ENCODE data around the gene CGB7.
"Not testable (repeated sequence)": the region's sequence is repeated elsewhere in the genome, so short reads cannot be mapped to it uniquely, and the experiment has no call there.

CGB7 gene

DNA sequence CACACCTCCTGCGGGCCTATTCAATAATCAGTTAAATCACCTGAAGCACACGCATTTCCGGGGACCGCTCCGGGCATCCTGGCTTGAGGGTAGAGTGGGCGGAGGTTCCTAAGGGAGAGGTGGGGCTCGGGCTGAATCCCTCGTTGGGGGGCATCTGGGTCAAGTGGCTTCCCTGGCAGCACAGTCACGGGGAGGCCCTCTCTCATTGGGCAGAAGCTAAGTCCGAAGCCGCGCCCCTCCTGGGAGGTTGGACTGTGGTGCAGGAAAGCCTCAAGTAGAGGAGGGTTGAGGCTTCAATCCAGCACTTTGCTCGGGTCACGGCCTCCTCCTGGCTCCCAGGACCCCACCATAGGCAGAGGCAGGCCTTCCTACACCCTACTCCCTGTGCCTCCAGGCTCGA is 14.0 kb downstream of the CGB7 start, which contains the start of gene CGB5:
Gene CGB5 (plus strand): TSS at position 301 of the 400 bp plus-strand sequence. CDS start 362 bp downstream, outside the sequence.
- not testable (repeated sequence) for H3K4me3 Mint-ChIP-seq; H3K4me1 Mint-ChIP-seq (ENCODE audit: low read depth in 2 of 2); H3K27ac Mint-ChIP-seq; H3K27me3 Mint-ChIP-seq; DNase-seq; H3K9me3 Mint-ChIP-seq; ATAC-seq (replicated peaks); H3K36me3 Mint-ChIP-seq (ENCODE audit: insufficient read depth)

DNA sequence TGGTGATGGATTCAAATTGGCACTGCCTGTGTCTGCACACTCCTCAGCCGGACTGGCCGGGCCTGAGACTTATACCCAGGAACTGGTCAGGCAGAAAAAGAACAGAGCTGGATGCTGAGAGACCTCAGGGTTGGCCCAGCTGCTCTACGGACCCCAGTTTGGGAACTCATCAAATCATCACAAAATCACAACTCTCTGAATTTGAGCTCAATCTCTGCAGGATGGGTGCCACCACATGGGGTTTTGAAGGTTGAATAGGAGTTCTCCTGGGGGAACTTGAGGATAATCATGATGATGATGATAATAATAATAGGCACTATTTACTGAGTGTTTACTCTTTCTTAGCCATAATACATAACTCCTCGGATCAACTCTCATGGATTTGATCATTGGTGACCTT is 14.9 kb downstream of the CGB7 start:
- not testable (repeated sequence) for H3K27me3 Mint-ChIP-seq; H3K27ac Mint-ChIP-seq; ATAC-seq (replicated peaks); H3K36me3 Mint-ChIP-seq (ENCODE audit: insufficient read depth); H3K4me1 Mint-ChIP-seq (ENCODE audit: low read depth in 2 of 2); DNase-seq; H3K9me3 Mint-ChIP-seq; H3K4me3 Mint-ChIP-seq

DNA sequence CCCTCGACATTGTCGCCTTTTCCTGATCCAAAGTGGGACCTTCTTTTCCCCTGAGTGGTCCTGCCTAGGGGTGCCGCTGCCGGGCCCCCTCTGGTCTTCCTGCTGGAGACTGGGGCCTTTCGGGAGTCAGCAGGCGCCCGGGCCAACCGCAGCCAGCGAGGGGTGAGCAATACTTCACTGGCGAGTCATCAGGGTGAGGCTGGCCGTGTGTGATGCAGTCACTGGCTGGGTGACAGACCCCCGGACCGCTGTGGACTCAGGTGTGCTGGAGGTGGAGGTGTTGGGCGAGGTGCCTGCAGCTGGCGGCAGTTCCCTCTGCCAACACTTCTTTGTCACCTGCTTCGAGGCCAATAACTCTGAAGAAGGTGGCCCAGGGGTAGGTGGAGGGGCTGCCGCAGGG is 15.4 kb downstream of the CGB7 start:
- no peaks in the 10 kb centered on the region for H3K36me3 Mint-ChIP-seq (ENCODE audit: insufficient read depth)
- no peaks in the 10 kb centered on the region for H3K9me3 Mint-ChIP-seq
- DNase-seq (no peak), ATAC-seq (replicated peaks) (no peak)
- no peaks in the 10 kb centered on the region for H3K4me1 Mint-ChIP-seq (ENCODE audit: low read depth in 2 of 2)
- H3K27ac Mint-ChIP-seq = no peak overlapping the region
- peaks cover 0 to 4% of the 10 kb centered on the region in 2 donors for H3K27me3 Mint-ChIP-seq
- no peak overlapping the region for H3K4me3 Mint-ChIP-seq

DNA sequence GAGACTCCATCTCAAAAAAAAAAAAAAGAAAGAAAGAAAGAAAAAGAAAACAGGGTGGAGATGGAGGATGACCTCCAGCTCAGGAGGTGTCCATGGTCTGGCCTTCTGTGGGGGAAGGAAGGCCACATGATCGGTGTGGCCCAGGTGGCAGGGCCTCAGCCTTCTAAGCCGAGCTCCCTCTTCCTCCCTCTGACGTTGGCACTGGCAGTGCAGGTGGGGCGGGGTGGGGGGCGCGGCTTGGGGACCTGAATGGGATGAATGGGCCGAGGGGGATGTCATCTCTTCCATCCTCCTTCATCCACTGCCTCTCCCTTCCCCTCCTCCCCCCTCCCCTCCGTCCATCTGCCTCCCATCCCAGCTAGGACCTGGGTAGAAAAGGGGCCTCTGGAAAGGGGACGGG is 17.8 kb downstream of the CGB7 start:
- H3K27me3 Mint-ChIP-seq; H3K36me3 Mint-ChIP-seq (ENCODE audit: insufficient read depth); ATAC-seq (replicated peaks); H3K9me3 Mint-ChIP-seq; H3K4me3 Mint-ChIP-seq; H3K4me1 Mint-ChIP-seq (ENCODE audit: low read depth in 2 of 2); DNase-seq; H3K27ac Mint-ChIP-seq: not testable (repeated sequence)

DNA sequence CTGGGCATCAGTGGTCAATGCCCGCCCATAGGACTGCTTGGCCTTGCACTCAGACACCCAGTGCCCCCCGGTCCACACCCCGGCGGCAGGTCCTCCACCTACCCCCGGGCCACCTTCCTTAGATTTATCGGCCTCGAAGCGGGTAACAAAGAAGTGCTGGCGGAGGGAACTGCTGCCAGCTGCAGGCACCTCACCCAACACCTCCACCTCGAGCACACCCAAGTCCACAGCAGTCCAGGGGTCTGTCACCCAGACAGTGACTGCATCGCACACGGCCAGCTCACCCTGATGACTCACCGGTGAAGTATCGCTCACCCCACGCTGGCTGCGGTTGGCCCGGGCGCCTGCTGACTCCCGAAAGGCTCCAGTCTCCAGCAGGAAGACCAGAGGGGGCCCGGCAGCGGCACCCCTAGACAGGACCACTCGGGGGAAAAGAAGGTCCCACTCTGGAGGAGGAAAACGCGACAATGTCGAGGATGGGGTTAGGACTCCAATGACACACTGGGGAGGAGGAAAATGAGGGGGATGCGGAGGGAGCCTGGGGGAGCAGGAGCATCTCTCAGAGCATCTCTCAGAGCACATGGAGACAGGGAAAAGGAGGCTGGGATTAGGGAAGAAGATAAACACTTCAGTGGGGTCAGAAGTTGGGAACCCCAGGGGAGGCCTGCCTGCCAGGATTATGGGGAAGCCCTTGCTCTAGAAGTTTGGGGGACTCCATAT is 18.8 kb downstream of the CGB7 start:
- H3K27ac Mint-ChIP-seq; ATAC-seq (replicated peaks); H3K4me3 Mint-ChIP-seq; DNase-seq; H3K27me3 Mint-ChIP-seq; H3K9me3 Mint-ChIP-seq; H3K36me3 Mint-ChIP-seq (ENCODE audit: insufficient read depth); H3K4me1 Mint-ChIP-seq (ENCODE audit: low read depth in 2 of 2): not testable (repeated sequence)

DNA sequence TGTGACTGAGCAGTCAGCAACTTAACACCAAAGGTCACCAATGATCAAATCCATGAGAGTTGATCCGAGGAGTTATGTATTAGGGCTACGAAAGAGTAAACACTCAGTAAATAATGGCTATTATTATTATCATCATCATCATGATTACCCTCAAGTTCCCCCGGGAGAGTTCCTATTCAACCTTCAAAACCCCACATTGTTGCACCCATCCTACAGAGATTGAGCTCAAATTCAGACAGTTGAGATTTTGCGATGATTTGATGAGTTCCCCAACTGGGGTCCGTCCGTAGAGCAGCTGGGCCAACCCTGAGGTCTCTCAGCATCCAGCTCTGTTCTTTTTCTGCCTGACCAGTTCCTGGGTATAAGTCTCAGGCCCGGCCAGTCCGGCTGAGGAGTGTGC is 19.4 kb downstream of the CGB7 start:
- not testable (repeated sequence) for H3K9me3 Mint-ChIP-seq; H3K4me1 Mint-ChIP-seq (ENCODE audit: low read depth in 2 of 2); DNase-seq; ATAC-seq (replicated peaks); H3K27ac Mint-ChIP-seq; H3K4me3 Mint-ChIP-seq; H3K36me3 Mint-ChIP-seq (ENCODE audit: insufficient read depth); H3K27me3 Mint-ChIP-seq

DNA sequence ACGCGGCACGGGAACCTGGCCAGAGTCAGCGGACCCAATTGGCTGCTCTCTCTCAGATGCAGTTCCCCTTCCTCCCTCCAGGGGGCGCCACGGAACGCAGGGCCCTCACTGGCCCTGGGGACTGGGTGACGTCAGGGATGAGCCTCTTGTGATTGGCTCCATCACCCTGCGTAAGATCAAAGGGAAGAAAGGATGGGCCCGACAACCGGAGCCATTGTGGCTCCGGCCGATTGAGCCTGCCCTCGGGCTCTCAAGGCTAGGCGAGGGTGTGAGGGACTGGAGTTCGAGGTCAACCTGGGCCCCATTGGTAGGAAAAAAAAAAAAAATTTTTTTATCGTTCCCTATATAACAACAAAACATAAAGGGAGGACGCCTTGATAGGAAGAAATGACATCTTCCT is 20.7 kb downstream of the CGB7 start, which contains the start of gene CGB1:
Gene CGB1 (minus strand): TSS at position 81 of the 400 bp plus-strand sequence. CDS start 184 bp downstream, outside the sequence.
- not testable (repeated sequence) for DNase-seq; H3K36me3 Mint-ChIP-seq (ENCODE audit: insufficient read depth); H3K4me1 Mint-ChIP-seq (ENCODE audit: low read depth in 2 of 2); ATAC-seq (replicated peaks); H3K27ac Mint-ChIP-seq; H3K4me3 Mint-ChIP-seq; H3K9me3 Mint-ChIP-seq; H3K27me3 Mint-ChIP-seq

DNA sequence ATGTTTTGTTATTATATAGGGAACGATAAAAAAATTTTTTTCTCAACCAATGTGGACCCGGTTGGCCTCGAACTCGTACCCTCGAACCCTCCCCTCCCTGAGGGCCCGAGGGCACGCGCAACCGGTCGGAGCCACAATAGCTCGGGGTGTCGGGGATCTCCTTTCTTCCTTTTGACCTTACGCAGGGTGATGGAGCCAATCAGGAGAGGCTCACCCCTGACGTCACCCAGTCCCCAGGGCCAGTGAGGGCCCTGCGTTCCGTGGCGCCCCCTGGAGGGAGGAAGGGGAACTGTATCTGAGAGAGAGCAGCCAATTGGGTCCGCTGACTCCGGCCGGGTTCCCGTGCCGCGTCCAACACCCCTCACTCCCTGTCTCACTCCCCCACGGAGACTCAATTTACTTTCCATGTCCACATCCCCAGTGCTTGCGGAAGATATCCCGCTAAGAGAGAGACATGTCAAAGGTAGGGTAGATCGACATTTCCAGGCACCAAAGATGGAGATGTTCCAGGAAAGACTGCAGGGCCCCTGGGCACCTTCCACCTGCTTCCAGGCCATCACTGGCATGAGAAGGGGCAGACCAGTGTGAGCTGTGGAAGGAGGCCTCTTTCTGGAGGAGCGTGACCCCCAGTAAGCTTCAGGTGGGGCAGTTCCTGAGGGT is 25.8 kb downstream of the CGB7 start, which contains the start of gene CGB2:
Gene CGB2 (plus strand): TSS at position 249 of the 660 bp plus-strand sequence. CDS start 206 bp downstream, at position 455.
- H3K9me3 Mint-ChIP-seq; H3K27ac Mint-ChIP-seq; H3K4me1 Mint-ChIP-seq (ENCODE audit: low read depth in 2 of 2); H3K4me3 Mint-ChIP-seq: not testable (repeated sequence)
- ATAC-seq (replicated peaks) (peak; percentile 70), DNase-seq (peak; percentile 25 to 38 (median 35))
- peaks cover 0 to 18% of the 10 kb centered on the region in 2 donors for H3K27me3 Mint-ChIP-seq
- H3K36me3 Mint-ChIP-seq (ENCODE audit: insufficient read depth) = peaks cover 11% of the 10 kb centered on the region

DNA sequence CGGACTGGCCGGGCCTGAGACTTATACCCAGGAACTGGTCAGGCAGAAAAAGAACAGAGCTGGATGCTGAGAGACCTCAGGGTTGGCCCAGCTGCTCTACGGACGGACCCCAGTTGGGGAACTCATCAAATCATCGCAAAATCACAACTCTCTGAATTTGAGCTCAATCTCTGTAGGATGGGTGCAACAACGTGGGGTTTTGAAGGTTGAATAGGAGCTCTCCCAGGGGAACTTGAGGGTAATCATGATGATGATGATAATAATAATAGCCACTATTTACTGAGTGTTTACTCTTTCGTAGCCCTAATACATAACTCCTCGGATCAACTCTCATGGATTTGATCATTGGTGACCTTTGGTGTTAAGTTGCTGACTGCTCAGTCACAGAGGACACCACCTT is 27.2 kb downstream of the CGB7 start:
- not testable (repeated sequence) for H3K27ac Mint-ChIP-seq; H3K9me3 Mint-ChIP-seq; DNase-seq; ATAC-seq (replicated peaks); H3K4me3 Mint-ChIP-seq; H3K4me1 Mint-ChIP-seq (ENCODE audit: low read depth in 2 of 2)
- Mint-ChIP-seq H3K27me3 (peaks cover 0 to 24% of the 10 kb centered on the region in 2 donors), H3K36me3 (ENCODE audit: insufficient read depth) (peaks cover 11% of the 10 kb centered on the region)

DNA sequence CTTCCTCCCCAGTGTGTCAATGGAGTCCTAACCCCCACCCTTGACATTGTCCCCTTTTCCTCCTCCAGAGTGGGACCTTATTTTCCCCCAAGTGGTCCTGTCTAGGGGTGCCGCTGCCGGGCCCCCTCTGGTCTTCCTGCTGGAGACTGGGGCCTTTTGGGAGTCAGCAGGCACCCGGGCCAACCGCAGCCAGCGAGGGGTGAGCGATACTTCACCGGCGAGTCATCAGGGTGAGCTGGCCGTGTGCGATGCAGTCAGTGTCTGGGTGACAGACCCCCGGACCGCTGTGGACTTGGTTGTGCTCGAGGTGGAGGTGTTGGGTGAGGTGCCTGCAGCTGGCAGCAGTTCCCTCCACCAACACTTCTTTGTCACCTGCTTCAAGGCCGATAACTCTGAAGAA is 27.8 kb downstream of the CGB7 start:
- not testable (repeated sequence) for ATAC-seq (replicated peaks); H3K4me1 Mint-ChIP-seq (ENCODE audit: low read depth in 2 of 2); H3K9me3 Mint-ChIP-seq; H3K4me3 Mint-ChIP-seq; DNase-seq
- Mint-ChIP-seq H3K36me3 (ENCODE audit: insufficient read depth) (peaks cover 11% of the 10 kb centered on the region), H3K27ac (peak overlapping the region in 1 of 2 donors; percentile 59), H3K27me3 (peaks cover 0 to 24% of the 10 kb centered on the region in 2 donors)

DNA sequence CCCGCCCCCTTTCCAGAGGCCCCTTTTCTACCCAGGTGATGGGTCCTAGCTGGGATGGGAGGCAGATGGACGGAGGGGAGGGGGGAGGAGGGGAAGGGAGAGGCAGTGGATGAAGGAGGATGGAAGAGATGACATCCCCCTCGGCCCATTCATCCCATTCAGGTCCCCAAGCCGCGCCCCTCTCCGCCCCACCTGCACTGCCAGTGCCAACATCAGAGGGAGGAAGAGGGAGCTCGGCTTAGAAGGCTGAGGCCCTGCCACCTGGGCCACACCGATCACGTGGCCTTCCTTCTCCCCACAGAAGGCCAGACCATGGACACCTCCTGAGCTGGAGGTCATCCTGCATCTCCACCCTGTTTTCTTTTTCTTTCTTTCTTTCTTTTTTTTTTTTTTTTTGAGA is 28.9 kb downstream of the CGB7 start:
- not testable (repeated sequence) for ATAC-seq (replicated peaks); DNase-seq

DNA sequence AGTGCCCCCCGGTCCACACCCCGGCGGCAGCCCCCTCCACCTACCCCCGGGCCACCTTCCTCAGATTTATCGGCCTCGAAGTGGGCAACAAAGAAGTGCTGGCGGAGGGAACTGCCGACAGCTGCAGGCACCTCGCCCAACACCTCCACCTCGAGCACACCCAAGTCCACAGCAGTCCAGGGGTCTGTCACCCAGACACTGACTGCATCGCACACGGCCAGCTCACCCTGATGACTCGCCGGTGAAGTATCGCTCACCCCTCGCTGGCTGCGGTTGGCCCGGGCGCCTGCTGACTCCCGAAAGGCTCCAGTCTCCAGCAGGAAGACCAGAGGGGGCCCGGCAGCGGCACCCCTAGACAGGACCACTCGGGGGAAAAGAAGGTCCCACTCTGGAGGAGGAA is 31.9 kb downstream of the CGB7 start:
- DNase-seq; H3K4me3 Mint-ChIP-seq; H3K9me3 Mint-ChIP-seq; H3K27ac Mint-ChIP-seq; H3K36me3 Mint-ChIP-seq (ENCODE audit: insufficient read depth); H3K4me1 Mint-ChIP-seq (ENCODE audit: low read depth in 2 of 2); ATAC-seq (replicated peaks): not testable (repeated sequence)
- peaks cover 0 to 15% of the 10 kb centered on the region in 2 donors for H3K27me3 Mint-ChIP-seq

More for the DNA sequence above, 28.9 kb downstream of the CGB7 start:
- not testable (repeated sequence) for H3K27ac Mint-ChIP-seq; H3K9me3 Mint-ChIP-seq; H3K4me3 Mint-ChIP-seq; H3K4me1 Mint-ChIP-seq (ENCODE audit: low read depth in 2 of 2)
- peaks cover 11% of the 10 kb centered on the region for H3K36me3 Mint-ChIP-seq (ENCODE audit: insufficient read depth)
- peaks cover 0 to 24% of the 10 kb centered on the region in 2 donors for H3K27me3 Mint-ChIP-seq

DNA sequence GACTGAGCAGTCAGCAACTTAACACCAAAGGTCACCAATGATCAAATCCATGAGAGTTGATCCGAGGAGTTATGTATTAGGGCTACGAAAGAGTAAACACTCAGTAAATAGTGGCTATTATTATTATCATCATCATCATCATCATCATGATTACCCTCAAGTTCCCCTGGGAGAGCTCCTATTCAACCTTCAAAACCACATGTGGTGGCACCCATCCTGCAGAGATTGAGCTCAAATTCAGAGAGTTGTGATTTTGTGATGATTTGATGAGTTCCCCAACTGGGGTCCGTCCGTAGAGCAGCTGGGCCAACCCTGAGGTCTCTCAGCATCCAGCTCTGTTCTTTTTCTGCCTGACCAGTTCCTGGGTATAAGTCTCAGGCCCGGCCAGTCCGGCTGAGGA is 32.5 kb downstream of the CGB7 start:
- H3K4me3 Mint-ChIP-seq; DNase-seq; H3K9me3 Mint-ChIP-seq; H3K4me1 Mint-ChIP-seq (ENCODE audit: low read depth in 2 of 2); H3K27ac Mint-ChIP-seq; ATAC-seq (replicated peaks); H3K36me3 Mint-ChIP-seq (ENCODE audit: insufficient read depth): not testable (repeated sequence)
- H3K27me3 Mint-ChIP-seq = peaks cover 0 to 15% of the 10 kb centered on the region in 2 donors

DNA sequence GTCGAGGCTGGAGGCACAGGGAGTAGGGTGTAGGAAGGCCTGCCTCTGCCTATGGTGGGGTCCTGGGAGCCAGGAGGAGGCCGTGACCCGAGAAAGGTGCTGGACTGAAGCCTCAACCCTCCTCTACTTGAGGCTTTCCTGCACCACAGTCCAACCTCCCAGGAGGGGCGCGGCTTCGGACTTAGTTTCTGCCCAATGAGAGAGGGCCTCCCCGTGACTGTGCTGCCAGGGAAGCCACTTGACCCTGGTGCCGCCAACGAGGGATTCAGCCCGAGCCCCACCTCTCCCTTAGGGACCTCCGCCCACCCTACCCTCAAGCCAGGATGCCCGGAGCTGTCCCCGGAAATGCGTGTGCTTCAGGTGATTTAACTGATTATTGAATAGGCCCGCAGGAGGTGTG is 33.3 kb downstream of the CGB7 start, which contains the start of gene CGB3:
Gene CGB3 (minus strand): TSS at position 101 of the 400 bp plus-strand sequence. CDS start 362 bp downstream, outside the sequence.
- H3K4me1 Mint-ChIP-seq (ENCODE audit: low read depth in 2 of 2) = peaks cover 5 to 12% of the 10 kb centered on the region in 2 donors
- ATAC-seq (replicated peaks); H3K9me3 Mint-ChIP-seq; DNase-seq; H3K36me3 Mint-ChIP-seq (ENCODE audit: insufficient read depth); H3K4me3 Mint-ChIP-seq; H3K27ac Mint-ChIP-seq: not testable (repeated sequence)
- H3K27me3 Mint-ChIP-seq = peaks cover 0 to 10% of the 10 kb centered on the region in 2 donors

All from effector memory CD8-positive, alpha-beta T cell (primary cell).